ENCODE measurements around the gene SPOCK1. TPM values are rescaled to one million over a fixed set of nuclear protein-coding genes. Genes with fewer than 3 reads are reported as not detected.
A peak's percentile ranks its signal among the peaks of the same experiment; 100 is the strongest.

SPOCK1 gene
- total RNA-seq, 1 donor from 2014 or later, result 1.0 TPM

DNA sequence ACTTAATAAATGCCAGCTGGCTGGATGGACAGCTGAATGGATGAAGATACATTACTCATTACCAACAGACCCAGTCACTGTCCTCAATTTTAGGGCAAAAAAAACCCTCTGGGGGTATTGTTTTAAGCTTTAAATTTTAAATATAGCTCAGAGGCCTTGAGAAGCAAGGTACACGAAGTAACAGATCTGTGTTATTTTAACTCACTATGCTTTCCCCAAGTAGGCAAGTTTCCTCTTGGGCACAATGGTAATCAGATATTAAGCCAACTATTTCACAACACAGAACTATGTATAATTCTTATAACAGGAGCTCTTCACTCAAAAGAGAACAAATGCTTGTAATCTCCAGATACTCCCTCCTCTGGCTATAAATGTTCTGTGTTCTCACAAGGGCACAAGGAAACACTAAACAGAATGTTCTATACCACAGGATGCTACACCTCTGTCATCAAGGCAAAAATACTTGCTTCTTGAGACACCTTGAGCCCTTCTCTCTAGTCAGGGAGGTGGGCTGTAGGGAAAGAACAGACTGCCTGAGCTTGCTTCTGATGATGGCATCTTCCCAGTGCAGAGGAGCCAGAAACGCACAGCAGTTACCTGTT is 443.8 kb downstream of the SPOCK1 start:
- no peak for DNase-seq

DNA sequence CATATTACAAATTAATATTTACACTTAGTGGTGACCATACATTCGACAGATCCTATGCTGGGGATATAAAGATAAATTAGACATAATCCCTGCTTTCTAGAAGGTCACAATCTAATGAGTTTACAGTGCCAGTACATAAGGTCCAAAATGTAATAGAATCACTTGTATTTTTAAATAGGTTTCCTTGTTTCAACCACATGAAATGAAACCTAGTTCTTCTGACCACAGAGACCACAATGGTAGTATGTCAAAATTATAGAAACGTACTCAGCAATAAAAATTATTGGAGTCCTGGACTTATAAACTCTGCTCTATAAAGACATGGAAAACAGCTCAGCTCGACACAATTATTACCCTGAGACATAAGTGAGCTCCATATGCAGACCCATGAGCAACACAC is 444.3 kb downstream of the SPOCK1 start:
- DNase-seq, result no peak

DNA sequence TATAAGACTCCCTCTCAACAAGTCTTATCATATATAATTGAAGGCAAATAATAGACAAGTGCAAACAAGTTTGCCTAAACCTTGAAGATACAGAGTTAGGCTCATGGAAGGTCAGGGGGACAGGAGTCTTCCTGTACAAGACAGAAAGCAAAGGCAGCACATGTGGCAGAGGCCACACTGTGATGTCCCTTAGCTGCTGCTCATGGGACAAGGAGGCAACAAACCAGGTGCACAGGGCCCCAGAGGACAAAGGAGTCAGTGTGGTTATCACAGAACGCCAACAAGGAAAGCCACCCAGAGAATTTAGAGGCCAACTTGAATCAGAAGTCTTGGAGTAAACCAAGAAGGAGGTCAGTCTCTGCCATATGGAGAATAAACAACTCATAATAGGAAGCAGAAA is 444.8 kb downstream of the SPOCK1 start:
- DNase-seq, result no peak

DNA sequence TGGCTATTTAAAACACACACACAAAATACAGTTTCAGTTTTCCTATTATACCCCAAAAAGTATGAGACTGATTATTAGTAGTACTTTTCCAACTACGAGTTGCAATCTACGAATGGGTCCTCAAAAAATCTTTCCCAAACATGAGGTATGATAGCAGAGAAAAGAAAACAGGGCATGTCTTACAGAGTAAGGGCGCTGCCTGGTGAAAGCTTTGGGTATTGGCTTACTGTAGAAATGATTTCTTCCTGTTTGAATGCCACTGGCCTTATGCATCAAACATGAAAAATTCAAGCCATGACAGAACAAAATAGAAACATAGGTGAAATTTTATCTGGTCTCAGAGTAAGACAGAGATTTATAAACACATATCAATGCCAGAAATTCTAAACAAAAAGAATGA is 448.0 kb downstream of the SPOCK1 start:
- peak; percentile 39 for DNase-seq

DNA sequence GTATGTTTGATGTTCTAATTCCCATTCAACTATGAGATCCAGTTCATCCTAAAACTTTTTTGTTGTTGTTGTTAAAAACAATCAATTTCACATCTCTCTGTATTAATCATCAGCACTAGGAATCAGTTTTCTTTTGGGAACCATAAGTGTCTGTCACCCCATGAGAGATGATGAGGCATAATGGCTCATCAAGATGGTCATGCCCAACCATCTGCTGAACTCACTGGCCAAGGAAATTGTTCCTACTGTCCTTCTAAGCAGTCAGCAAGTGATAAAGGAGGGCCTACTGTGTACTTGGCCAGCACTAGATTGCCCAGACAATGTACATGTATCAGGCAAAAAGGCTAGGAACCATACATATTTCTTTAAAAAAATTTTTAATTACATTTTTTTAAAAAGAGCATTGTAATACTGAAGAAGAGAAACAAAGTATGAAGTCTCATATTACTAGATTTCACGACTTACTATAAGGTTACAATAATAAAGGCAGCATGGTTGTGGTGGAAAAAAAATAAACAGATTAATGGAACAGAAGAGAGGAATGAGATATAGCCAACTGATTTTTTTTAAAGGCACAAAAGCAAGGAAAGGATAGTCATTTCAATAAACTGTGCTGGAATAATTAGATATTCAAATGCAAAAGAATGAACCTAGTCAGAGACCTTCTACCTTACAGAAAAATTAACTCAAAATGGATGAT is 458.3 kb downstream of the SPOCK1 start:
- DNase-seq, result no peak

DNA sequence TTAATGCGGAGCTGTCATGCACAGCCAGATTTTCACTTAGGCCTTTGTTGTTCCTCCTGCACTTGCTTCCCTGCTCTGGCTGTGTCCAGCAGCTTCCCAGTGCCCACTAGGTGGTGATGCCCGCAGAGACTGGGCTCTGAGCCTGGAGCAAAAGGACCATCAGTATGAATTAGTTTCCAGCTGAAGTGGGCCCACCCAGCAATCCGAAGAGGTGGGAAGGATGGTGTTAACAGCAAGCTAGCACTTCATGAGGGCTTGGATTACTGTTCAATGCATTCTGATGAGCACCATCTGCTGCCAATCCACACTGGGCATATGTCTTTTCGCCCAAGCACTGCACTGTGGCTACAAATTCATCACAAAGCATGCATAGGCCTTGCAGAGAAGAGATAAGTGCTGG is 459.1 kb downstream of the SPOCK1 start:
- DNase-seq, result no peak

DNA sequence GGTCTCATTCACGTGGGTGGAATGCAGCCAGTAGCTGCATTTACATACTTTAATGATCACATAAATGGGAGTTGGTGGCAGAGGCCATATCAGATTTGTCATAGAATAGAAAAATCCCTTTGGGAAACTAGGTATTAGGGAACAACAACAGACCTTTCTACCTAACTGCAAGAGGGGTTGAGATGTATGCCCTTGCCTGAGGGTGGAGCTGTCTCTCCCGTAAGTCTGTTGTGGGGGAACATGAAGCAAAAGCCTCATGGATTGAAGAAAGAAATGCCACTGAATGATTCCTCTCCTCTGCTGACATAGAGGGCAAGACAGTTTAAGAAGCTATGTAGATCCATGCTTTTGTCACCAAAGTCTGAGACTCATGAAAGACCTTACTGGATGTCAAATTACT is 461.3 kb downstream of the SPOCK1 start:
- no peak for DNase-seq

DNA sequence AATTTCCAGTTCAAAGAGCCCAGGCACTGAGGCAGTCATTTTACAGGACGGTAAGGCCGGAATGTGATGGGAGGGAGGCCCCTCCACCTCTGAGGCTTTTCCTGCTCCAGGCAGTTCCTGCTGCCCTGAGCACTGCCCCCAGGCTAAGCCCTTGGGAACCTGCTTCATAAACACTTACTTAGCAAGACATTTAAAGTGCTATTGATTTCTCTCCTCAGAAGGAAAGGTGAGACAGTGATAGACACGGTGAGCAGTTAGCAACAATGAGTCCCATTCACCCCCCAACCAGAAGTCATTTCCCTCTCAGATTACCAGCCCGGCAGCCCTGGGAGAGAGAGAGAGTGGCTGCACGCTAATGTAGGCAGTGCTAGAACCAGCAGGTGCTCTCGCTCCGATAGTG is 462.5 kb downstream of the SPOCK1 start:
- peak; percentile 28 for DNase-seq

DNA sequence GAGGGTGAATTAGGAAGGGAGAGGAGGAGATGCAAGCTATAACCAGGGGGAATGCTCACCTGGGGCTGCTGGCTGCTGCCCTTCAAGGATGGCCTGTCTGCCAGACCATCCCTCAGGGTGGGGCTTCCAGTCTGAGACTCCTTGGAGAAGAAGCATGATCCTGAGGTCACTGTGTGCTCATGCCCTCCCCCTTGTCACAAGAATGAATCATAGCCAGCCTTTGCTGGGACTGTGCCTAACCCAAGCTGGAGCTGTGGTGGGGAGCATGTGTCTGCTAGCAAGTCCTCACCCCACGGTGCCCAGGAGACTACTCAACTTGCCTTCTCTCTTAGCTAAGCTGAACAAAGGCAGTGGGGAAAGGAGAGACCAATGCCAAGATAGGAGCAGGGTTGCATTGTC is 463.6 kb downstream of the SPOCK1 start:
- DNase-seq, result no peak

DNA sequence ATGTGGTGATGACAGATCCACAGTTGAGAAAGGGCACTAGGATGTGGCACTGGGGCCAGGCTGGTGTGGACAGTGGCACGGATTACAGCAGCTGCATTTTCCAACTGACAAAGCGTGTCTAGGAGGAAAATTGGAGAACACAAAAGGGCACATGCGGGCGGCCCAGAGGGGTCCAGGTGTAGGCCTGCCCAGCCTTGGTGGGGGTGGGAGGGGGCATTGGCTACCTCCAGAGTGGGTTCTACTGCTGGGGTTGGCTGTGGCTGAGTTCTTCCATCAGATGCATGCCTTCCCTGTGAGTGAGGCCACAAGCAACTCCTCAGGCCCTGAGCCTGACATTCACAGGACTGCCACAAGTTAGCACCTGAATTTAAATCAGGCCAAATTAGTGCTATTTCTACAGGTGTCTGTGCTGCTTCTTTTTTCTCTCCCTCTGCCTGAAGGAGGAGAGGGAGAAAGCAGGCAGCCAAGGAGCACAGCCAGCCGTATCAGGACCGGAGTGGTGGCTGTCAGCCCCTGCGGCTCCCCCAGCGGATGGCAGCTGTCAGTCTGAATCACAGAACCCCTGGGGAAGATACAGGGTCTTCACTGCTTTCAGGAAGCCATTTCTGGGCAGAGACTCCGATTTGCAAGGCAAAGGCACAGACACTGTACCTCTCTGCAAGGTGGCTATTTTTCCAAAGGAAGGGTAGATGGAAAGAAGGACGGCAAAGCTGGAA is 464.2 kb downstream of the SPOCK1 start:
- no peak for DNase-seq

DNA sequence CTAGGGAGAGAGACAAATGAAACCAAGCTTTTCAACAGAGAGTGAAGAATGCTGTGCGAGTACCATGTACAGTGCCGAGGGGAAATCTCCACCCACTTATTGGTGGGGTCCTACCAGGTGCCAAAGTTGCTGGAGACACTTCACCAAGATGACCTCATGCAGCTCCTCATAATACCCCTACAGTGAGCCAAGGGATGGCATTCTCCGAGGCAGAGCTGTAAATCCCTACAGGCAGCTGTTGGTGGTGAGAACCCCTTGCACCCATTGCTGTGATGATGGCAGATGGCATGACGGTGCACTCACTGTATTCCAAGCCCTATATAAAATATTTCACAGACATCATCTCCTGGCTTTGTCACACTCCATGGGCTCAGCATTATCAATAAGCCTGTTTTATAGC is 464.9 kb downstream of the SPOCK1 start:
- no peak for DNase-seq

DNA sequence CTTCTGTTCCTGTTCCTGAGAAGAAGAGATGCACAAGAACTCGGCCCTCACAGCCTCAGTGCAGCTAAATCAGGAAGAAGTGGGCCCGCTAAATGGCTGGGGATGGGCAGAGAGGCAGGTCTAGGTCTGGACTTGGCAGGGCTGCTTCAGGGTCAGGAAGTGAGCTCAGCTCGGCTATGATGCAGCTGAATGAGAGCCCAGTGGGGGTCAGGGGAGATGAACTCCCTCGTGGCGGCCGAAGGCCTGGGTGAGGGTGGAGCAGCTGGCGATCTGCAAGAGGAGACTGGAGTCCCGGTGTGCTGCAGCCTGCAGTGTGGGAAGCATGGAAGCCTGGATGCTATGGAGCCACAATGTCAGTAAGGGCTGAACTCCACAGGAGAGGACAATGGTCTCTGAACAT is 466.2 kb downstream of the SPOCK1 start:
- peak; percentile 71 for DNase-seq

DNA sequence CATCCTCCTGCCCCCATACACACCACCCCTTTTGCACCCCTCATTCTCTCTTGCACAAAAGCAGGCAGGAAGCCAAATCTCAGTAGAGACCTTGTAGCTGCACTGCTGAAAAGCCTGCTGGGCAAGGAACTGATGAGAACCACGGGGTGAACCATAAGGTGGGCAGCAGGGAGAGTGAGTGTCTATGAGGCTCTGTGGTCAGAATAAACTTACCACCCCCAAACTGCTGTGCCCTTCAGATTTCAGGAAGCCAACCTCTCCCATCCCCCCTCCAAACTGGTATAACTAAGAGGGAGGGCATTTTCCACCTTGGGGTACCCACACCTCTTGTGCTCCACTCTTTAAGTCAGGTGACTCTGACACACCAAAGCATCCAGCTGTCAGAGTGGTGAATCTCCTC is 471.4 kb downstream of the SPOCK1 start:
- no peak for DNase-seq

DNA sequence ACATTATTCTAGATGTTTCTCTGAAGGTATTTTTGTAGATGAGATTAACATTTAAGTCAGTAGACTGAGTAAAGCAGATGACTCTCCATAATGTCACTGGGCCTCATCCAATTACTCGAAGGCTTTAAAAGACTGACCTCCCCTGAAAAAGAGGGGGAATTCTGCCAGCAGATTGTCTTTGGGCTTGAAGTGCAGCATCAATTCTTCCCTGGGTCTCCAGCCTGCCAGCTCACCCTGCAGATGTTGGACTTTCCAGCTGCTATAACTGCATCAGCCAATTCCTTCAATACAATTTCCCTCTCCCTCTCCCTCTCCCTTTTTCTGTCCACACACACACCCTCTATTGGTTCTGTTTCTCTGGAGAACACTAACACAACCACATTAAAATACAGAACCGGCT is 472.8 kb downstream of the SPOCK1 start:
- DNase-seq, result no peak

DNA sequence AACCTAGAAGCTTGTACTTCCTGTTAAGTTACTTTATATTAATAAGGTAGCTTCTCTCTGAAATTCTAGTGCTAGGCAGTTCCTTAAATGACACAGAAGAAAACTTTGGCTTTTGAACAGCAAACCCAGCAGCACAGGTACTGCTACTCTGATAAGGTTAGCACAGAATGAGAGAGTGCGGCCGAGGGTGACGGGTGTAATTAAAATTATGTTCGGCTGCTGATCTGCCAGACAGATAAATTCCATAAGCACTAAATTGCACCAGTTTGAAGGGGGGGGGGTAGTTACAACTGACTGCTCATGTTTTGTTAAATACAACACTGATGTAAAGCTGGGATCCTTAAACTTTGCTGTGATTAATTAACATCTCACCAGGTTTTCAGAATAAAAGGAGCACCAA is 475.1 kb downstream of the SPOCK1 start:
- no peak for DNase-seq

DNA sequence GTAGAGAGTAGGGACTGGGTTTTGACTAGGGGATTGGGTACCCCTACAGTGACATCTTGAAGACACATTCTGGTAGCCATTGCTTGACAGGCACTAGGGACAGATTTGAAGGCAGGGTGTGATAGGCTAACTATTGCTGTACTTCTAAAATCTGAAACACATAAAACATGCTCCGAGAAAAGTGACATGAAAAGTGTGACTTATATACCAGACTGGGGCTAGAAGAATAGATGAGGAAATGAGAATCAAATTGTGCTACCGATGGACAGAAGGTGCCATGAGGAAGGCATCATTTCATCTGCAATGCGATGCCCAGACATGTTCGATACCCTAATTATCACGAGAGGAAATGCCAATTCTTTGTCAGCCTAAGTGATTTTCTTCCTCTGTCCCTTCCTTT is 475.8 kb downstream of the SPOCK1 start:
- DNase-seq, result no peak

DNA sequence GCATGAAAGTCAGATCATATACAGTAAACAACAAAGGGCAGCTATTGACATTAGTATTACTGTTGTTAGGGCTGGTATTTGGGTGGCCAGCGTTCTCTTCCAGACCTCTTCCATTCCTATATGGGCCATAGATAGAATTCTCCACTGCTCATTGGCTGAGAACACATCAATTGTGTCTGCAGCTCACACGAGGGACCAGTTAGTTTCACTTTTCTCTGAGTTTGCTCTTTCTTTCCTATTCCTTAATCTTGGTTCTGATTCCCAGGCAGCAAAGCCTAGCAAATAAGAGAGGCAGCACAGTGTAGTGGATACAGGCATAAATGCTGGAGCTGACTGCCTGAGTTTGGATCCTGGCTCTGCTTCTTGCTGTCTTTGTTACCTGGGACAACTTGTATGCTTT is 476.4 kb downstream of the SPOCK1 start:
- DNase-seq, result no peak

DNA sequence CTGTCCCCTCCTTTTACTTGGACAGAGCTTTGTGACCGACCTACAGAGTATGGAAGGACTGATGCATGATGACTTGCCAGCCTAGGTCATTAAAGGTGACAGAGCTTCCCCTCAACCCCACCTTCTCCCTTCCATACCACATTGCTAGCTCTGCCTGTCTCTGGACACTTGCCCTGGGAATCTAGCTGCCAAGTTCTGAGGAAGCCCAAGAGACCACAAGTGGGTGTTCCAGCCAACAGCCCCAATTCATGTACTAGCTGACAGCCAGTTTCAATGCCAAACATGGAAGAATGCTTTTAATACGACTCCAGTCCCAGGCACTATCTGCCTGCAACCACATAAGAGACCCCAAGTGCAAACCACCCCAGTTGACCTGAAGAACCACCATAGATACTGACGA is 477.1 kb downstream of the SPOCK1 start:
- no peak for DNase-seq

DNA sequence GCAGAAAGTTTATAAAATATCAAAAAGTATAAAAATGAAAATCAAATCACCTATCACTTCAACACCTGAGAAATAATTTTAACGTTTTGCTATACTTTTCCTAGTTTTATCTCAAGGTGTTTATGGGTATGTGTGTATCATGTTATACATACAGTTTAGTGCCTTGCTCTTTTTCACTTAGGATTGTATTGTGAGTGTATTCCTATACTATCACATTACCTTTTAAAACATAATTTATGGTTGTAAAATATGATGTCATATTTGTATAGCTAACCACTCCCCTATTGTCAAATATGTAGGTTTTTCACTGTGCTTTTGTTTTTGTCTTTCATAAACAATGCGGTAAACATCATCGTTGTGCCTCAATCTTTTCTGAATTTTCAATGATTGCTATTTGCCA is 479.9 kb downstream of the SPOCK1 start:
- no peak for DNase-seq

DNA sequence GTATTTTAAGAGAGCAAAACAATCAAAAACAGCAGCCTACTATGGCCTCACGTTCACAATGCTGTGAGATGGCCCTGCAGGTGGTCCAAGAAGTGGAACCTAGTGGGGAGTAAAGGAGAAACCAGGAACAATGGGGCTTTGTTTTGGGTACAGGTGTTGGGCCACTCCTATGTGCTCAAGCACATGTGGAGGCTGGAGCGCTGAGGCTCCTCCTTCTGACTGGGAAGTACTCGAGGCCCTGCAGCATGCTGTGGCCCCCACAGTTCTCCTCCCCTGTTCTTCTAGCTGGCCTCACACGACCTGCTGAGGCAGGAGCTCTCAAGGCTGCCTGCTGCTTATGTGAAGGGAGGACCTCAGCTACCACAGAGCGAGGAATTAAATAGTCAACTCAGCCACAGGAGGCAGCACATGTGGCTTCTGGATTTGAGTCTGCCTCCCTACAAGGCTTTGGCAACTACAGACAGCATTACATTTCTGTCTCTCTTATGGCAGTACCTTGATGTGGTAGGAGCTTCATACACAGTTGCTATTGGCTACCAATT is 482.3 kb downstream of the SPOCK1 start:
- DNase-seq, result no peak

DNA sequence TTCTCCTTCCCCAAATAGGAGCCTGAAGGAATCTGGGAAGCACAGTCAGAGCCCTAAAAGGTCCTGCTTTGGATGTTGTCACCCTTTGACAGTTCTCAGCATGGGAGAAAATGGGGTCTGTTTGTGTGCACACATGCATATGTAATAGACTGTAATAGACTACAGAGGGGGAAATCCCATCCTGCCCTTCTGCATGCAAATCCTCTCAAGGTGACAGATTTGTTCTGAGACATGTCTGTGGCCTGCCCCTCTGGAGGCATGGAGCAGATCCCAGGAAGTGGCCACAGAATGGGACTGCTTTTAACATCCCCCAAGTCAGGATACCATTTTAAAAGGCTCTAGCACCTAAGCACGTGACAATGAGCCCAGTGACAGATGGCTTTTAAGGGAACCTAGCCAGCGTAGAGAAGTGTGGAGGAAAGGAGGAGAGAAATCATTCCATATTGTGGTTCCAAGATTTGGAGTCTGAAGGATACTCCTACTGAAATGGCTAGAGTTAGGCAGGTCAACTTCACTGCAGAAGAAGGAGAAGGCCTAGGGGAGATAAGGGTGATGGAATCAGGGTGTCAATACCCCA is 483.5 kb downstream of the SPOCK1 start:
- DNase-seq, result no peak

DNA sequence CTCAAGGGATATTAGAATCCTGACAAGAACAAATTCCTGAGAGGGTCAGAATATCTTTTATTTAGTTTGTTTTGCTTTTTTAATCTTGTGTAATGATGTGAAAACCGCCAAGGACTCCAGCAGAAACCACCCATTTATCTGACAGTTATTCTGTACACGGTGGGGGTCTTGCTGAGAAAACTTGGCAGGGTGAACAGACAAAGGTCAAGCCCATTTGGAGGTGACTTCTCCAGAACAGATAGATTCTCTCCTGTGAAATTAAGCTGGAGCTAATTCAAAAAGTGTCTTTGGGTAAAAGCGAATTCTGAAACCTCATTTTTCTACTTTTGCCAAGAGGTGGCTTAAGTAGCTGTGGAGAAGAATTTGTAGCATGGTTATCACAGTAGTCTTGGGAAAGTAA is 484.4 kb downstream of the SPOCK1 start:
- no peak for DNase-seq

DNA sequence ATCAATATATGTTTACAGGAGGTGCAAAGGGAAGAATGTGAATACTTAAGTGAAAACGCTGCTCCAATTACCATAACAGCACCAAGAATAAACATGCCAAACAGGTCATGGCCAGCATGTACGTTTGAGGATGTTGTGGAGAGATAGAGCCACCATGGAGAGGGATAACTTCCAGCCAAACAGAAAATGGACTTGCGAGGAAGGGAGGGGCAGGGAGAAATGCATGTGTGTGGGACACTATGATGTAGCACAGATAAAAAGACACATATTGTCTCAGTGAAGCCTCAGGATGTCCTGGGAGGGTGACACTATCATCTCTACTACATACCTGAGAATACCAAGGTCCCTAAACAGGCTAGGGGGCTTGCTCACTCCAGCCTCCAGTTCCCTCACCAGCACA is 488.9 kb downstream of the SPOCK1 start:
- DNase-seq, result no peak

DNA sequence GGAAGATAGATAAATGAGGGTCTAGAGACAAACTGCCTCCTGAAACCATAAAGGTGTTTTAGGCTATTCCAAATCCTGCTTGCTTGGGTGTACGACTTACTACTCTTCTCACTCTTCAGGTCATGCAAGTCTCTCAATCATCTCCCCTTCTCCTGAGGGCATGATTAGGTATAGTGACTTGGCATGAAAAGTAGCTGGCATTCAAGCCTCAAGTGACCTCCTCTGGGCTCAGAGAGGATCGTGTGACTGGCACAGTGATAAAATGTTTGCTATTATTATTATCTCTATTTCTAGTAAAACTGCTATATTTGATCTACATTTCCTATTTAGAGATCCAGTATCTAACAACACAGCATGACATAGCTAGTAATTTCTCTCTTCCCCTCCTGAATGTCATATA is 494.8 kb downstream of the SPOCK1 start:
- DNase-seq, result no peak

Data from dermis blood vessel endothelial cell (primary cell).